Vagina (tissue), 2 donors: Measurements from ENCODE around the gene C10orf62. TPM values are rescaled to one million over a fixed set of nuclear protein-coding genes. Genes with fewer than 3 reads are reported as not detected.
"Not testable (repeated sequence)": the region's sequence is repeated elsewhere in the genome, so short reads cannot be mapped to it uniquely, and the experiment has no call there.

Experiments
- DNase-seq, 2 donors: peaks; one replicate each; pipeline ENCODE4 v3.0.0-alpha.2; 2017; ENCODE audit errors: extremely low spot score in 2 of 2
- H3K27ac ChIP-seq: fragments of 200-600 bp; sonication (generic); one replicate; pipeline ENCODE4 v1.5.1; 2019
- H3K27me3 ChIP-seq: fragments of 200-600 bp; sonication (generic); one replicate; pipeline ENCODE4 v1.5.1; 2019
- H3K36me3 ChIP-seq, 2 donors: fragments of 200-600 bp; sonication (generic); one replicate each; pipeline ENCODE4 v1.5.1; 2017 to 2019
- H3K4me1 ChIP-seq: fragments of 200-600 bp; sonication (generic); one replicate; pipeline ENCODE4 v1.5.1; 2019
- H3K4me3 ChIP-seq, 2 donors: fragments of 200-600 bp; sonication (generic); 1 replicate in 1 of 2; 2 replicates in 1 of 2; pipeline ENCODE4 v1.5.1; 2016 to 2019
- H3K9me3 ChIP-seq: fragments of 200-600 bp; sonication (generic); one replicate; pipeline ENCODE4 v1.5.1; 2019
- POLR2A ChIP-seq, 2 donors: fragments of 450-650 bp; IDR thresholded peaks; one replicate each; pipeline ENCODE4 v1.6.1; 2017; ENCODE audit warnings: antibody characterized with exemption in 2 of 2, mild to moderate bottlenecking in 2 of 2, moderate library complexity in 2 of 2
- POLR2AphosphoS5 ChIP-seq, 2 donors: sonication (generic); formaldehyde crosslinking; IDR thresholded peaks; one replicate each; pipeline ENCODE4 v1.9.0; 2017; ENCODE audit warnings: antibody characterized with exemption in 2 of 2, mild to moderate bottlenecking in 2 of 2, low read depth in 1 of 2; ENCODE audit not compliant: insufficient read depth in 1 of 2
- intact Hi-C: fragments of 100-400 bp; cut with DNase I; formaldehyde crosslinking; loops from one replicate; pipeline ENCODE4 v1.15.1; 2023
- total RNA-seq: library from RNA; depleted of rRNA; stranded (reverse); fragments of >200 nt; gene quantifications from one replicate; pipeline ENCODE4 v1.2.3, GENCODE V29; 2016
- TF ChIP-seq, protein P1 (sequence below), 3 experiments: fragments of 450-650 bp in 2 of 3; fragments of 200-600 bp in 1 of 3; sonication (generic) in 1 of 3; IDR thresholded peaks; one replicate each; pipeline ENCODE4 v1.5.1; 2017 to 2019; ENCODE audit warnings: antibody characterized with exemption in 3 of 3, mild to moderate bottlenecking in 2 of 3, moderate library complexity in 2 of 3

C10orf62 gene
- total RNA-seq, 1 donor from 2014 or later = not detected

DNA sequence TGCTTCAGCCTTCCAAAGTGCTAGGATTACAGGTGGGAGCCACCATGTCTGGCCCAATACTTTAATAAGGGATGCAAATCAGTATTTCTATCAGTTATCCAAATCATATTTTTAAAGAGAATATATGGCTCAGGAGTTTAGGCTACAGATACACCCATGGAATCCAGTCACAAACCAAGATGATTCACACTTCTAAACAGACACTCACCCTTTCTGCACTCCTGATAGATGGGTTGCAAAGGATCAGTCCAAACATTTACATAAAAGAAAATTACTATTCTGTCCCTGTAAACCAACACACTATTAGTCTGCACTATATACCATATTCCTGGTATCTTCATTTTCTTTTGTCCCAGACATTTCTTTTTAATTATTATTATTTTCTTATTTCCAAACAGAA, 41.6 kb downstream of the C10orf62 start:
- no peaks in the 10 kb centered on the region for H3K36me3 ChIP-seq
- H3K4me3 ChIP-seq = no peak overlapping the region
- no peak overlapping the region for H3K27ac ChIP-seq
- intact Hi-C loops = no loop called here
- no peak for DNase-seq
- H3K9me3 ChIP-seq = no peaks in the 10 kb centered on the region
- no peaks in the 10 kb centered on the region for H3K27me3 ChIP-seq
- no peak for TF ChIP-seq POLR2AphosphoS5 (IDR thresholded peaks at IDR 0.05; ENCODE audit: insufficient read depth in 1 of 2, low read depth in 1 of 2)
- TF ChIP-seq POLR2A (IDR thresholded peaks at IDR 0.05) = no peak
- TF ChIP-seq, protein P1, sequence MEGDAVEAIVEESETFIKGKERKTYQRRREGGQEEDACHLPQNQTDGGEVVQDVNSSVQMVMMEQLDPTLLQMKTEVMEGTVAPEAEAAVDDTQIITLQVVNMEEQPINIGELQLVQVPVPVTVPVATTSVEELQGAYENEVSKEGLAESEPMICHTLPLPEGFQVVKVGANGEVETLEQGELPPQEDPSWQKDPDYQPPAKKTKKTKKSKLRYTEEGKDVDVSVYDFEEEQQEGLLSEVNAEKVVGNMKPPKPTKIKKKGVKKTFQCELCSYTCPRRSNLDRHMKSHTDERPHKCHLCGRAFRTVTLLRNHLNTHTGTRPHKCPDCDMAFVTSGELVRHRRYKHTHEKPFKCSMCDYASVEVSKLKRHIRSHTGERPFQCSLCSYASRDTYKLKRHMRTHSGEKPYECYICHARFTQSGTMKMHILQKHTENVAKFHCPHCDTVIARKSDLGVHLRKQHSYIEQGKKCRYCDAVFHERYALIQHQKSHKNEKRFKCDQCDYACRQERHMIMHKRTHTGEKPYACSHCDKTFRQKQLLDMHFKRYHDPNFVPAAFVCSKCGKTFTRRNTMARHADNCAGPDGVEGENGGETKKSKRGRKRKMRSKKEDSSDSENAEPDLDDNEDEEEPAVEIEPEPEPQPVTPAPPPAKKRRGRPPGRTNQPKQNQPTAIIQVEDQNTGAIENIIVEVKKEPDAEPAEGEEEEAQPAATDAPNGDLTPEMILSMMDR (IDR thresholded peaks at IDR 0.05) = no peak
- H3K4me1 ChIP-seq = peaks cover 13% of the 10 kb centered on the region

- Histone ChIP-seq H3K4me3 (peak within 1 kb of the TSS; percentile 77 to 93), H3K9me3 (no peaks in the 10 kb centered on the region), H3K4me1 (peaks cover 13% of the 10 kb centered on the region), H3K36me3 (no peaks in the 10 kb centered on the region), H3K27ac (peak within 1 kb of the TSS; percentile 33), H3K27me3 (no peaks in the 10 kb centered on the region)
- no peak for TF ChIP-seq POLR2A (IDR thresholded peaks at IDR 0.05)
- peak; percentile 58 to 73 for TF ChIP-seq POLR2AphosphoS5 (IDR thresholded peaks at IDR 0.05; ENCODE audit: insufficient read depth in 1 of 2, low read depth in 1 of 2)
- TF ChIP-seq, protein P1 (IDR thresholded peaks at IDR 0.05) = no peak
- intact Hi-C loops = no loop called here
- DNase-seq = peak in 1 of 2 donors; percentile 94
These were observed 43.7 kb downstream of the C10orf62 start, which contains the start of gene MORN4 for GRCh38 chr10:97632949-97633884. TSS of gene MORN4 (minus strand) at chr10:97633500. CDS start at chr10:97619653, 13,847 bp downstream.

DNA sequence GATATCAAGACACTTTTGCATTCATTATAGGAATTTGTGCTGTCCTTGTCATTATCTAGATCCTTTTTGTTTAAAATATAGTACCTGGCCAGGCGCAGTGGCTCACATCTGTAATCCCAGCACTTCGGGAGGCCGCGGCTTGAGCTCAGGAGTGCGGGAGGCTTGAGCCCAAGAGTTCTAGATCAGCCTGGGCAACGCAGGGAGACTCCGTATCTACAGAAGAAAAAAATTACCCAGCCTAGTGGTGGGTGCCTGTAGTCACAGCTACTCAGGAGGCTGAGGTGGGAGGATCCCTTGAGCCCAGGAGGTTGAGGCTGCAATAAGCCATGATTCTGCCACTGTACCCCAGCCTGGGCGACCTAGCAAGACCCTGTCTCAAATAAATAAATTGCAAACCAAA, 44.4 kb downstream of the C10orf62 start:
- Histone ChIP-seq H3K9me3 (no peaks in the 10 kb centered on the region), H3K27me3 (no peaks in the 10 kb centered on the region), H3K27ac (no peak overlapping the region), H3K4me3 (peak overlapping the region; percentile 77 to 93), H3K4me1 (peaks cover 13% of the 10 kb centered on the region), H3K36me3 (no peaks in the 10 kb centered on the region)
- TF ChIP-seq POLR2A (IDR thresholded peaks at IDR 0.05) = no peak
- TF ChIP-seq POLR2AphosphoS5 (IDR thresholded peaks at IDR 0.05; ENCODE audit: insufficient read depth in 1 of 2, low read depth in 1 of 2) = no peak
- TF ChIP-seq, protein P1 (IDR thresholded peaks at IDR 0.05) = no peak
- DNase-seq = no peak
- intact Hi-C loops = no loop called here

DNA sequence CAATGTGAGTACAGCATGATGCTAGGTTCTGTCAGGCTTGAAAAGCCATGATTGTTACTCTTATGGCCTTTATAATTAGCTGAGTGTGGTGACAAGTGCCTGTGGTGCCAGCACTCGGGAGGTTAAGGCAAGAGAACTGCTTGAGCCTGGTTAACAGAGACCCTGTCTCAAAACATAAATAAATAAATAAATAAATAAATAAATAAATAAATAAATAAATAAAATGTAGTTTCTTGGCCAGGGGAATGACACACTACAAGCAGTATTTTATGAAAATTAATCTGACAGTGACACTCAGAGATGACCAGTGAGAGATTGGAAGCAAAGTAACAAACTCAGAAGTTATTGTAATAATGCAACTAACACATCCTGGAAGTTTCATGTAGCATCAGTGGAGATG, 46.1 kb downstream of the C10orf62 start:
- H3K36me3 ChIP-seq = no peaks in the 10 kb centered on the region

GRCh38 chr10:97639090-97639489, 49.6 kb downstream of the C10orf62 start:
- DNase-seq, H3K9me3 ChIP-seq, intact Hi-C loops, H3K27ac ChIP-seq, H3K27me3 ChIP-seq, H3K36me3 ChIP-seq, H3K4me3 ChIP-seq: not testable (repeated sequence)
- H3K4me1 ChIP-seq = peaks cover 24% of the 10 kb centered on the region

More for the DNA sequence above, 46.1 kb downstream of the C10orf62 start:
- Histone ChIP-seq H3K27me3 (no peaks in the 10 kb centered on the region), H3K4me1 (peaks cover 13% of the 10 kb centered on the region), H3K4me3 (no peak overlapping the region), H3K27ac (no peak overlapping the region), H3K9me3 (no peaks in the 10 kb centered on the region)
- intact Hi-C loops = no loop called here
- TF ChIP-seq, protein P1 (IDR thresholded peaks at IDR 0.05) = no peak
- TF ChIP-seq POLR2A (IDR thresholded peaks at IDR 0.05) (no peak), POLR2AphosphoS5 (IDR thresholded peaks at IDR 0.05; ENCODE audit: insufficient read depth in 1 of 2, low read depth in 1 of 2) (no peak)
- DNase-seq = no peak
